ENCODE measurements around the gene RFTN1.

RFTN1 gene

GRCh38 chr3:16468002-16468335, 45.5 kb downstream of the RFTN1 start:
- DNase-seq (ENCODE audit: low spot score) (no peak), FAIRE-seq (no peak)

GRCh38 chr3:16467393-16467792, 46.1 kb downstream of the RFTN1 start:
- DNase-seq (ENCODE audit: low spot score) = no peak
- FAIRE-seq = no peak

GRCh38 chr3:16466822-16467221, 46.7 kb downstream of the RFTN1 start:
- no peak for DNase-seq (ENCODE audit: low spot score)
- FAIRE-seq = no peak

- DNase-seq (ENCODE audit: low spot score) (no peak), FAIRE-seq (no peak)
Measured at GRCh38 chr3:16464511-16465148, 48.9 kb downstream of the RFTN1 start.

GRCh38 chr3:16463914-16464313, 49.6 kb downstream of the RFTN1 start:
- DNase-seq (ENCODE audit: low spot score) (no peak), FAIRE-seq (no peak)

- DNase-seq (ENCODE audit: low spot score) (no peak), FAIRE-seq (no peak)
Measured at GRCh38 chr3:16463119-16463518, 50.4 kb downstream of the RFTN1 start.

GRCh38 chr3:16462679-16463078, 50.8 kb downstream of the RFTN1 start:
- FAIRE-seq (no peak), DNase-seq (ENCODE audit: low spot score) (no peak)

GRCh38 chr3:16461463-16462245, 51.8 kb downstream of the RFTN1 start:
- FAIRE-seq (no peak), DNase-seq (ENCODE audit: low spot score) (no peak)

GRCh38 chr3:16460886-16461285, 52.6 kb downstream of the RFTN1 start:
- no peak for FAIRE-seq

GRCh38 chr3:16460273-16460672, 53.2 kb downstream of the RFTN1 start:
- DNase-seq (ENCODE audit: low spot score) (no peak), FAIRE-seq (no peak)

More at GRCh38 chr3:16460886-16461285, 52.6 kb downstream of the RFTN1 start:
- DNase-seq (ENCODE audit: low spot score) = no peak

- DNase-seq (ENCODE audit: low spot score) (peak; percentile 47), FAIRE-seq (peak; percentile 69)
Measured at GRCh38 chr3:16456784-16457415, 56.6 kb downstream of the RFTN1 start.

- DNase-seq (ENCODE audit: low spot score) (no peak), FAIRE-seq (no peak)
Measured at GRCh38 chr3:16455966-16456365, 57.5 kb downstream of the RFTN1 start.

- FAIRE-seq (no peak), DNase-seq (ENCODE audit: low spot score) (no peak)
Measured at GRCh38 chr3:16455001-16455400, 58.5 kb downstream of the RFTN1 start.

GRCh38 chr3:16452261-16452660, 61.2 kb downstream of the RFTN1 start:
- FAIRE-seq = peak; percentile 30

GRCh38 chr3:16449369-16449768, 64.1 kb downstream of the RFTN1 start:
- DNase-seq (ENCODE audit: low spot score) = no peak
- FAIRE-seq = no peak

More at GRCh38 chr3:16452261-16452660, 61.2 kb downstream of the RFTN1 start:
- peak; percentile 53 for DNase-seq (ENCODE audit: low spot score)

- FAIRE-seq = peak; percentile 65
- DNase-seq (ENCODE audit: low spot score) = peak; percentile 74
Measured at GRCh38 chr3:16448639-16449070, 64.8 kb downstream of the RFTN1 start.

GRCh38 chr3:16447135-16447534, 66.4 kb downstream of the RFTN1 start:
- DNase-seq (ENCODE audit: low spot score) (no peak), FAIRE-seq (no peak)

GRCh38 chr3:16444344-16444743, 69.2 kb downstream of the RFTN1 start:
- FAIRE-seq (no peak), DNase-seq (ENCODE audit: low spot score) (no peak)

- DNase-seq (ENCODE audit: low spot score) (no peak), FAIRE-seq (no peak)
Measured at GRCh38 chr3:16442730-16443129, 70.8 kb downstream of the RFTN1 start.

GRCh38 chr3:16441371-16441875, 72.1 kb downstream of the RFTN1 start:
- FAIRE-seq = no peak

GRCh38 chr3:16439848-16440708, 73.4 kb downstream of the RFTN1 start:
- FAIRE-seq = no peak
- DNase-seq (ENCODE audit: low spot score) = no peak

More at GRCh38 chr3:16441371-16441875, 72.1 kb downstream of the RFTN1 start:
- DNase-seq (ENCODE audit: low spot score) = no peak

Data from RCC 7860 (cell line).